Measurements from ENCODE around the gene KIF12.

KIF12 gene

DNA sequence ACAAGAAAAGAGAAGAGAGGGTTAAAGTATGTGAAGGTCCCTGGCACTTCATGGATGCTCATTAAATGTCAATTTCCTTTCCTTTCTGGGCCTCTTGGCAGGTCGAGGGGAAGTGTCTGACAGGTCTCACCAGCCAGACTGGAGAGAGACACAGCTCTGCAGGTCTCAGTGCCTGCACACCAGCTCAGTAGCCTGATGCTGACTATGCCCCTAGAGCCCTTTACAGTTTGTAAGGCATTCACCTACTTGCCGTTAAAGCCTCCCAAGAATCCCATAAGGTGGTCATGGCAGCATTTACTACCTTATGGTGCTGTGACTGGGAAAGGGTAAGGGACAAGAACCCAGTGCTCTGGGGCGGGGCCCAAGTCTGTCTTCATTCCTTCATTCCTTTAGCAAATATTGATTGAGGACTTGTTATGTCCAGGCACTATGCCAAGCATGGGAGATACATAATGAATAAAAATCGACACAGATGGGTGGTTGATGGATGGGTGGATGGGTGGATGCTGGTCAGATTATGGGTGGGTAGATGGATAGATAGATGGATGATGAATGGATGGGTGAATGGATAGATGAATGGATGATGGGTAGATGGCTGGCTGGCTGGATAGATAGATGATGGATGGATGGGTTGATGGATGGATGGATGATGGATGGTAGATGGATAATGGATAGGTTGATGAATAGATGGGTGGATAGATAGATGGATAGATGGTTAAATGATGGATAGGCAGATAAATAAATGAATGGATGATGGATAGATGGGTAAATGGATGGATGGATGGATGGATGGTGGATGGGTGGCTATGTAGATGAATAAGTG, 21.3 kb upstream of the KIF12 start:
- Histone ChIP-seq H3K36me3 (ENCODE audit: control insufficient read depth, insufficient read depth, low read length) (no peaks in the 10 kb centered on the region), H3K4me3 (ENCODE audit: low read length) (no peak overlapping the region), H3K4me1 (ENCODE audit: control insufficient read depth, insufficient read depth, low read length) (no peaks in the 10 kb centered on the region), H3K27me3 (ENCODE audit: control insufficient read depth, insufficient read depth, low read length) (peaks cover 7% of the 10 kb centered on the region), H3K9ac (ENCODE audit: low read length) (no peak overlapping the region), H3K27ac (ENCODE audit: low read depth, low read length) (no peak overlapping the region)

DNA sequence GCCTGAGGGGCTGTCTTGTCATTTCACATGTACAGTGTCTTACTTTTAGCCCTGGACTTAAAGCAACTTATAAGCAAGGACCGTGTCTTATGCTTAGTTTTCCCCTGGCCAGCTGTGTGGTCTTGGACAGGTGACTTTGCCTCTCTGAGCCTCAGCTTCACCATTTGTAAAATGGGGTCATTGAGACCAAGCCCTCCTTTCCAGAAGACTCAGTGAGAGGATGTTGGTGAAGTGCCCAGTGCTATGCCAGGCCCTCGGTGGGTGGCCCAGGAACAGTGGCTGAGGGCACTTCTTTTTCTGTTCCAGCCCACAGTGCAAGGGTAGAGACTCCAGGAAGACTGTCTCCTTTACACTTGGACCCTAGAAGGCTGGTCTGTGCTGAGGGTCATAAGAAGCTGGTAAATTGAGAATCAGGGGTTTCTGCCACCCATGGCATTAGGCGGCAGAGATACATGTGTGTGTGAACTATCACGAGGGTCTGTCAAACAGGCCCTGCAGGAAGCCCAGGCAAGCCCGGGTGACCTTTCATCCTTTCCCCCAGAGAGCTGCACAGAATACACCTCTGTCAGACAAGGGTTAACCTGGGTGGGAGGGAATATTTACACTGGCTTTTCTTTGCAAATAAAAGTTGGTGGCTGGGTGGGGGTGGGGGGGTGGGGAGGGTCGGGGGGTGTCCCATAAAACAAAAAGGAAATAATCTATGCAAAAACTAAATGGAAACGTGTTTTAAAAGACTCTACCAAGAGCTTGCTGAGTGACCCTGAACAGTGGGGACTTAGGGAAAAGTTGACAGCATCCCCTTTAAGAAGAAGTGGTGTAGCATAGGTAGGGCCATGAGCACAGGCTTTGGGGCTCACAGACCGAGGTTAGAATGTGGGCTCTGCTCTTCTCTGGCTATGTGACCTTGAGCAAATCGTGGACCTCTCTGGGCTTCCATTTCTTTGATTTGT, 20.4 kb upstream of the KIF12 start:
- no peaks in the 10 kb centered on the region for H3K36me3 ChIP-seq (ENCODE audit: control insufficient read depth, insufficient read depth, low read length)
- H3K4me1 ChIP-seq (ENCODE audit: control insufficient read depth, insufficient read depth, low read length): no peaks in the 10 kb centered on the region
- H3K27me3 ChIP-seq (ENCODE audit: control insufficient read depth, insufficient read depth, low read length): peaks cover 7% of the 10 kb centered on the region
- no peak overlapping the region for H3K4me3 ChIP-seq (ENCODE audit: low read length)
- H3K27ac ChIP-seq (ENCODE audit: low read depth, low read length): no peak overlapping the region
- H3K9ac ChIP-seq (ENCODE audit: low read length): no peak overlapping the region

DNA sequence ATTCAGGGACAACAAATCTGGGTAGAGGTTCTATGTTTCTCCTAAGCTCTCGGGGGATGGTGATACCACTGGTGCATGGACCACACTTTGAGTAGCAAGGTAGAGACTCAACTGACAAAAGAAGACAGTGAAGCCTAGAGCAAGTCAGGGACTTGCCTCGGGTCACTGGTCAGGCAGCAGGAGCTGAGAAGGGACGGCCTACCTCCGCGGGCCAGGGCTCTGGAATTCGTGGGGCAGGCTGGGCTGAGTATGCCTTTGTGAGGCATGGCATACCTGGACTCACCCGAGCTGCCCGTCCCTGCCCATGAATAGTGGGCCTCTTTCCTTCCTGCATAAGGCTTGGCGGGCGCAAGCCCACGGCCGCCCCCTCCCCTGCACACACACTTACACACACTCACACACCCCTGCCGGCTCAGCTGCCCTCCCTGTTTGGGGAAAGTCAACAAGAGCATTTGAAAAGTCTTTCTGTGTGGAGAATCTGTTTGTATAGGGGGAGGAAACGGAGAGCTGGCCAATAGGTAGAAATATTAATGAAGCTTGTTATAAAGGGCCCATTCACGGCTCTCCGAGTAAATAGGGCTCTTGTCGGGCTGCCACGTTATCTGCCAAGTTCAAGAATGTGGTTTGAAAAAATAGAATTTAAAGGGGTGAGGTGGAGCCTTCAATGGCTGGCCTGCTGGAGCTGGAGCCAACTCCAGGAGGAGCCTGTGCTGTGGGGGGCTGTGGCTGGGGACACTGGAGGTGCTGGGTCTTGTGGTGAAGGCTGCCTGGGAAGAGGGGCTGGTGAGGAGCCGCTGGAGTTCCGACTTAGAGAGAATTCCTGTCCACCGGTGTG, 19.1 kb upstream of the KIF12 start:
- Histone ChIP-seq H3K9ac (ENCODE audit: low read length) (no peak overlapping the region), H3K27me3 (ENCODE audit: control insufficient read depth, insufficient read depth, low read length) (peaks cover 9% of the 10 kb centered on the region), H3K4me3 (ENCODE audit: low read length) (no peak overlapping the region), H3K27ac (ENCODE audit: low read depth, low read length) (no peak overlapping the region), H3K36me3 (ENCODE audit: control insufficient read depth, insufficient read depth, low read length) (no peaks in the 10 kb centered on the region), H3K4me1 (ENCODE audit: control insufficient read depth, insufficient read depth, low read length) (peaks cover 3% of the 10 kb centered on the region)

DNA sequence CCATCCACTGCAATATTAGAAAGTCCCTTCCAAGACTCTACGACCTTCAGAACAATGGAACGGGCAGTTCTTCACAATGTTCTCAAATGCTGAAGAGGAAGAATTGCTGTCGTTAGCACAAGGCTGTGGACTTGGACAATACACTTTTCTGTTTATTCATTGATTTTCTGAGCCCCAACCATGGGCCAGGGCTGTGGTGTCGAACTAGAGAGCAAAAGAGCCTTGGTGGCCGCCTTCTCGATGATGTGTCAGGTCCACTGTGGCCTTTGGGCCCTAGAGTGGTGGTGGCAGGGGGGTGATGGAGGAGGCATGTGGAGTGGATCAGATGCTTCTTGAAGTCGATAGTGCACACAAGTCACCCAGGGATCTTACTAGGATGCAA, 18.5 kb upstream of the KIF12 start:
- no peak overlapping the region for H3K9ac ChIP-seq (ENCODE audit: low read length)
- peaks cover 4% of the 10 kb centered on the region for H3K4me1 ChIP-seq (ENCODE audit: control insufficient read depth, insufficient read depth, low read length)
- peaks cover 9% of the 10 kb centered on the region for H3K27me3 ChIP-seq (ENCODE audit: control insufficient read depth, insufficient read depth, low read length)
- no peaks in the 10 kb centered on the region for H3K36me3 ChIP-seq (ENCODE audit: control insufficient read depth, insufficient read depth, low read length)
- H3K4me3 ChIP-seq (ENCODE audit: low read length): no peak overlapping the region
- H3K27ac ChIP-seq (ENCODE audit: low read depth, low read length): no peak overlapping the region

DNA sequence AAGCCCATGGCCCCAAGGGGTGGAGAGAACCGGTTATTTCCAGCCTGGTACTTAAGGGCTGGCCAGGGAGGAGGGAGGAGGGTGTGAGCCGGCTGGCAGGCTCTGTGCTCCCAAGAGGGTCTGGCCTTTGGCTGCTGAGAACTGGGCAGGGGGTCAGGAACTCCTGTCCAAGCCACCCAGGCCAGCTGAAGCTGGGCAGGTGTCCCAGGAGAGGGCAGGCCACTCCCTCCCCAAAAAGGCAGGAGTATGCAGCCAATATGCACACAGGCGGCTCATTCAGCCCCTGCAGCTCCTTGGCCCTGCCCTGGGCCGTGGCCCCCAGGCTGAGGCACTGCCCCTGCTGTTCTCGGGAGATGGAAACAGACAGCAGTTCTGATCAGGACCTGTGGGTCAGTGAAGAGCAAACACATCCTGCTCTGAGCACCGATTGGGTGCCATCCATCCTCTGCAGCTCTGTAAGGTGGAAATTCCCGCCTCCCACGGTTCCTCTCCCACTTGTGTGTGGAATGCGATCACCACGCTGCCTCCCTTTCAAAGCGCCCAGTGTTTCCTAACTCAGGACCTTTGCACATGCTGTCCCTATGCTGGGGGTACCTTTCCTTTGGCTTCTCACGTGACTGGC, 17.1 kb upstream of the KIF12 start:
- Histone ChIP-seq H3K9ac (ENCODE audit: low read length) (no peak overlapping the region), H3K4me1 (ENCODE audit: control insufficient read depth, insufficient read depth, low read length) (peaks cover 4% of the 10 kb centered on the region), H3K36me3 (ENCODE audit: control insufficient read depth, insufficient read depth, low read length) (no peaks in the 10 kb centered on the region), H3K4me3 (ENCODE audit: low read length) (no peak overlapping the region), H3K27me3 (ENCODE audit: control insufficient read depth, insufficient read depth, low read length) (peaks cover 9% of the 10 kb centered on the region), H3K27ac (ENCODE audit: low read depth, low read length) (no peak overlapping the region)

DNA sequence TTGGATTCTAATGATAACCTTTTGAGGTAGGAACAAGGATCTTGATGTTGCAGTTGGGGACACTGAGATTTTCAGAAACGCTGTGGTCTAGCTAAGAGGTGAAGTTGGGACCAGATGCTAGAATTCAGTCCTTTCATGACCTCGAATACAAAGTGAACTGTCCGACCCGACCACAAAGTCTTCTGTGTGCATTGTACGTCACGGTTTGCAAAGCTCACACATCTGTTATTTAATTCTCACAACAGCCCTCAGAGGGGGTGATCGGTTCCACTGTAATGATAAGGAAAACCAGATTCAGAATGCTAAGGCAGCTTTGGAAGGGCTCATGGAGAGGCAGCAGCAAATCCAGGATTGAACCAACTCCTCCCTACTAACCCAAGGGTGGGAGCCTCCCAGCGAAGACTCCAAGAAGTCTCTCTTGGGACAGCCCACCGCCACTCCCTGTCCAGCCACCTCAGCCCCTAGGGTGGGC, 16.6 kb upstream of the KIF12 start:
- no peak overlapping the region for H3K9ac ChIP-seq (ENCODE audit: low read length)
- no peak overlapping the region for H3K27ac ChIP-seq (ENCODE audit: low read depth, low read length)
- H3K4me3 ChIP-seq (ENCODE audit: low read length): no peak overlapping the region
- H3K27me3 ChIP-seq (ENCODE audit: control insufficient read depth, insufficient read depth, low read length): peaks cover 9% of the 10 kb centered on the region
- no peaks in the 10 kb centered on the region for H3K36me3 ChIP-seq (ENCODE audit: control insufficient read depth, insufficient read depth, low read length)
- peaks cover 4% of the 10 kb centered on the region for H3K4me1 ChIP-seq (ENCODE audit: control insufficient read depth, insufficient read depth, low read length)

DNA sequence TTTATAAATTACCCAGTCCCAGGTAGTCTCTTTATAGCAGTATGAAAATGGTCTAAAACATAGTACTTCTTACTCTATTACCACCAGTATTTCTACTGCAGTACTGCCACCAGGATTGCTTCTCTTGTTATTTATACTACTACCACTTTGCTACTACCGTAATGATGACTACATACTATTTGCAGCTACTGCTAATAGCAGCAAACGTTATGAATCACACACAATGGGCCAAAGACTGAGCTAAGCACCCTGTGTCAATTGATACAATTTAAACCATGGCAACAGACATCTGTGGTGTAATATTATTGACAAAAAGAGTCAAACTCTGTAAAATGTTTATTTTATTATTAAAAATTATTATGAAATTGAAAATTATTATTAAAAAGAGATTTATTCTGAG, 15.3 kb upstream of the KIF12 start:
- peaks cover 4% of the 10 kb centered on the region for H3K4me1 ChIP-seq (ENCODE audit: control insufficient read depth, insufficient read depth, low read length)
- H3K36me3 ChIP-seq (ENCODE audit: control insufficient read depth, insufficient read depth, low read length): no peaks in the 10 kb centered on the region
- no peak overlapping the region for H3K4me3 ChIP-seq (ENCODE audit: low read length)
- H3K27me3 ChIP-seq (ENCODE audit: control insufficient read depth, insufficient read depth, low read length): peaks cover 9% of the 10 kb centered on the region
- H3K27ac ChIP-seq (ENCODE audit: low read depth, low read length): no peak overlapping the region
- H3K9ac ChIP-seq (ENCODE audit: low read length): no peak overlapping the region

DNA sequence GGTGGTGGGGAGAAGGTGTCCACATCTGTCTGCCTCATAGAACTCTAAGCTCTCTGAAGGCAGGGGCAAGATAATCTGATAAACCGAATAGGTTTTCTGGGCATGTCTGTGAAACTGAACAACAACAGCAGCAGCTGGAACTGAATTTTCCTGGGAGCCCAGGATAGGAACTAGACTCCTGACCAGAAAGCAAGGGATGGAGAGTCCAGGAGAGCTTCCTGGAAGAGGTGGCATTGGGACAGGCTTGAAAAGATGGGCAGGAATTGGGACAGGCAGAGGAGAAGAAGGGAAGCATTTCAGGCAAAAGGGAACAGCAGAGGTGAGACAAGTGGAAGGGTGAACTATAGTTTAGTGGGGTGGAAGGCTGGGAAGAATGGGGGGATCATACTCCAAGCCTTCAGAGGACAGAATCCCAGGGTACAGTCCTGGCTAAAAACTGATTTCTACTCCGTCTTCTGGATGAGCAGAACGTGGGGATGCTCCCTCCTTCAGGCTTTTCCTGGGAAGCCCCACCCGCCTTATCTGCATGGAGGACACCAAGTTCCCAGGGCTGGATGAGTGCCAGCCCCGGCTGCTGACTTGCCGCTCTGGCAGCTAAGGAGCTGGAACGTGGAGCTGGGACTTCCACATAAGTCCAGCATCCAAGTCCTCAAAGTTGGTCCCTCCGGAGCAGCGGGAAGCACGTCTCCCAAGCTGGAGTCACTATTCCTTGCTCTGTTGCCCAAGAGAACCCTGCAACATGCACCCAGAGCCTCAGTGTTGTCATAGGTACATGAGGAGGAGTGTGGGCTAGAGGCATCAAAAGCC, 13.9 kb upstream of the KIF12 start:
- peaks cover 4% of the 10 kb centered on the region for H3K4me1 ChIP-seq (ENCODE audit: control insufficient read depth, insufficient read depth, low read length)
- no peak overlapping the region for H3K4me3 ChIP-seq (ENCODE audit: low read length)
- peaks cover 5% of the 10 kb centered on the region for H3K27me3 ChIP-seq (ENCODE audit: control insufficient read depth, insufficient read depth, low read length)
- H3K36me3 ChIP-seq (ENCODE audit: control insufficient read depth, insufficient read depth, low read length): no peaks in the 10 kb centered on the region
- H3K27ac ChIP-seq (ENCODE audit: low read depth, low read length): no peak overlapping the region
- no peak overlapping the region for H3K9ac ChIP-seq (ENCODE audit: low read length)

DNA sequence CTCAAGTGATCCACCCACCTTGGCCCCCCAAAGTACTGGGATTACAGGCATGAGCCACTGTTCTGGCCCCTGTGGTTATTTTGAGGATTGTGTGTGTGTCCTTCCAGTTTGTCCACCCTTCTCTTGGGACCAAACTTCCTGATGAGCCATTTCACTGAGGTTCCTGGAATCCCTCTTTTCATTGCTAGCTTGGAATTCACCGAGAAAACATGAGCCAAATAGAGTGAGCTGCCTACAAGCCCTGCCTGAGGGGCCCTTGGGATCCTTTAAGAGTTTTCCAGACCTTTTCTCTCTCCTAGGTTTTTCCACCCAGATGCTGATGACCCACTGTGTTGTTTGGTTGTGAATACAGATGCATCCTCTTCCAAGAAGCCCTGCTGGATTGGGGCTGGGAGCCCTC, 13.2 kb upstream of the KIF12 start:
- Histone ChIP-seq H3K4me1 (ENCODE audit: control insufficient read depth, insufficient read depth, low read length) (peaks cover 4% of the 10 kb centered on the region), H3K36me3 (ENCODE audit: control insufficient read depth, insufficient read depth, low read length) (no peaks in the 10 kb centered on the region), H3K27me3 (ENCODE audit: control insufficient read depth, insufficient read depth, low read length) (peaks cover 2% of the 10 kb centered on the region), H3K9ac (ENCODE audit: low read length) (no peak overlapping the region), H3K4me3 (ENCODE audit: low read length) (no peak overlapping the region), H3K27ac (ENCODE audit: low read depth, low read length) (no peak overlapping the region)

DNA sequence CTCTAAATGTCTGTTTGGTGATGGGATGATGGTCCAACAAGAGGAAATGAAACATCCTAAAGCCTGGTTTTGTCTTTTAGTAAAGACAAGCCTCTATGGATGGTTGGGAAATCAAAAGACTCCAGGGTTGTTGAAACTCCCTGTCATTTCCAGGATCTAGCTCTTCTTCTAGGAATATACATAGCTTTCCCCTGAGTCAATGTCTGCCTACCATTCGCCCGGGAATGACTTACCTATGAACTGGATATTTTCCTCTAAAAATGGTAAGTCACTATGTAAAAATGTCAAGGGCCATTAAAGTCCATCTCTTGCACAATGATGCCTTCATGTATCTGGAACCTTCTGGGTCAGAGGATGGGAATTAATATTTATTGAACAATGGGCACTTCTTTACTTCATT, 11.1 kb upstream of the KIF12 start:
- Histone ChIP-seq H3K4me3 (ENCODE audit: low read length) (no peak overlapping the region), H3K36me3 (ENCODE audit: control insufficient read depth, insufficient read depth, low read length) (no peaks in the 10 kb centered on the region), H3K9ac (ENCODE audit: low read length) (no peak overlapping the region), H3K4me1 (ENCODE audit: control insufficient read depth, insufficient read depth, low read length) (peaks cover 4% of the 10 kb centered on the region), H3K27ac (ENCODE audit: low read depth, low read length) (no peak overlapping the region), H3K27me3 (ENCODE audit: control insufficient read depth, insufficient read depth, low read length) (peaks cover 2% of the 10 kb centered on the region)

DNA sequence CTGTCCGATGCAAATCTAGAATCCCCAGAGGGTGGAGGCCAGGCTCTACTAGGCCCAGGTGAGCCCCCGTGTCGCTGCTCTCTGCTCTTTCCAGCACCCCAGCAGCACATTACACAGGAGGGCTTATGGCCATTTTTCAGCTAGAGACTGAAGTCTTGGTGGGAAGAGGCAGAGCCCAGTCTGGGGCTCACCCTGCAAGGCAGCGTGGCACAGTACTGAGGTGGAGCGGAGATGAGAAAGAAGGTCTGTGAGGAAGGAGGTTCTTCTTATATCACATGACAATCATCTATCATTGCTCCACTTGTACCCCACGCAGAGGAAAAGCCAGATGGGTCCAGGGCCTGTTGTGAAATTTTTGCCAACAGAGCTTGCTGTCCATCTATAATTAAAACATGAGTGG, 10.0 kb upstream of the KIF12 start:
- peaks cover 4% of the 10 kb centered on the region for H3K4me1 ChIP-seq (ENCODE audit: control insufficient read depth, insufficient read depth, low read length)
- no peak overlapping the region for H3K9ac ChIP-seq (ENCODE audit: low read length)
- no peaks in the 10 kb centered on the region for H3K36me3 ChIP-seq (ENCODE audit: control insufficient read depth, insufficient read depth, low read length)
- no peak overlapping the region for H3K4me3 ChIP-seq (ENCODE audit: low read length)
- H3K27me3 ChIP-seq (ENCODE audit: control insufficient read depth, insufficient read depth, low read length): peaks cover 2% of the 10 kb centered on the region
- no peak overlapping the region for H3K27ac ChIP-seq (ENCODE audit: low read depth, low read length)

Measured in rectal smooth muscle tissue (tissue), 1 donor.